RWPE1 (cell line): ENCODE results near the gene KRT4.

Experiments used
- CTCF ChIA-PET: fragments of 350-600 bp; sonication (Branson Sonifier 250); formaldehyde crosslinking; extraction: SDS; loops from one replicate; lab custom pipeline; 2021; lab: Yijun Ruan, JAX
- POLR2A ChIA-PET: fragments of 400-600 bp; formaldehyde crosslinking; extraction: SDS; loops from one replicate; lab custom pipeline; 2020; ENCODE audit warnings: antibody characterized with exemption; ENCODE audit not compliant: low non-redundant PET; lab: Yijun Ruan, JAX
- DNase-seq: peaks from one replicate; pipeline ENCODE4 v3.0.0; 2012; ENCODE audit warnings: low spot score
- H3K27ac ChIP-seq: fragments of 450-650 bp; 2 replicates; pipeline ENCODE4 v1.5.1; 2017
- TF ChIP-seq, protein P1 (sequence below): fragments of 450-650 bp; conservative IDR thresholded peaks from 2 replicates; pipeline ENCODE4 v1.5.1; 2017; ENCODE audit warnings: low read depth, mild to moderate bottlenecking

The KRT4 gene

DNA sequence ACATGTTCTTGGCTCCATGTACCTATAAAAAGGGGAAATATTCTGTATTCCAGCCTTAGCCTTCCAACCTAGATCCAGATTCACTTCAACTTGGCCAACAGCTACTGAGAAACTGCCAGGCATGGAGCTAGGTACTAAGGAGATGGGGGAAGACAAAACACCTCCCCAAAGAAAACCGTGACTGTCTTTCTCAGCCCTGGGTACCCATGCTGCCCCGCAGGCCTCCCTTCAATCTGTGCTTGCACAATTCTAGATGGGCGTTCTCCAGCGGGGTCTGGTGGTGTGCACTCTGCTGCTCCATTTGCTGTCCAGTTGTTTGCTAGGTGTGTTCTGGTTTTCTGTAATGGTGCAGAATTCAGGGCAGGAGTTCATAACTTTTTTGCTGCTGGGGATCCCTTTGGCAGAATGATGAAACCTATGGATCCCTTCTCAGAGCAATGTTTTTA is 817 bp upstream of the KRT4 start:
- DNase-seq = no peak
- H3K27ac ChIP-seq = no peak overlapping the region
- TF ChIP-seq, protein P1, sequence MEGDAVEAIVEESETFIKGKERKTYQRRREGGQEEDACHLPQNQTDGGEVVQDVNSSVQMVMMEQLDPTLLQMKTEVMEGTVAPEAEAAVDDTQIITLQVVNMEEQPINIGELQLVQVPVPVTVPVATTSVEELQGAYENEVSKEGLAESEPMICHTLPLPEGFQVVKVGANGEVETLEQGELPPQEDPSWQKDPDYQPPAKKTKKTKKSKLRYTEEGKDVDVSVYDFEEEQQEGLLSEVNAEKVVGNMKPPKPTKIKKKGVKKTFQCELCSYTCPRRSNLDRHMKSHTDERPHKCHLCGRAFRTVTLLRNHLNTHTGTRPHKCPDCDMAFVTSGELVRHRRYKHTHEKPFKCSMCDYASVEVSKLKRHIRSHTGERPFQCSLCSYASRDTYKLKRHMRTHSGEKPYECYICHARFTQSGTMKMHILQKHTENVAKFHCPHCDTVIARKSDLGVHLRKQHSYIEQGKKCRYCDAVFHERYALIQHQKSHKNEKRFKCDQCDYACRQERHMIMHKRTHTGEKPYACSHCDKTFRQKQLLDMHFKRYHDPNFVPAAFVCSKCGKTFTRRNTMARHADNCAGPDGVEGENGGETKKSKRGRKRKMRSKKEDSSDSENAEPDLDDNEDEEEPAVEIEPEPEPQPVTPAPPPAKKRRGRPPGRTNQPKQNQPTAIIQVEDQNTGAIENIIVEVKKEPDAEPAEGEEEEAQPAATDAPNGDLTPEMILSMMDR = no peak
- CTCF ChIA-PET = no interaction called here
- POLR2A ChIA-PET = no interaction called here

DNA sequence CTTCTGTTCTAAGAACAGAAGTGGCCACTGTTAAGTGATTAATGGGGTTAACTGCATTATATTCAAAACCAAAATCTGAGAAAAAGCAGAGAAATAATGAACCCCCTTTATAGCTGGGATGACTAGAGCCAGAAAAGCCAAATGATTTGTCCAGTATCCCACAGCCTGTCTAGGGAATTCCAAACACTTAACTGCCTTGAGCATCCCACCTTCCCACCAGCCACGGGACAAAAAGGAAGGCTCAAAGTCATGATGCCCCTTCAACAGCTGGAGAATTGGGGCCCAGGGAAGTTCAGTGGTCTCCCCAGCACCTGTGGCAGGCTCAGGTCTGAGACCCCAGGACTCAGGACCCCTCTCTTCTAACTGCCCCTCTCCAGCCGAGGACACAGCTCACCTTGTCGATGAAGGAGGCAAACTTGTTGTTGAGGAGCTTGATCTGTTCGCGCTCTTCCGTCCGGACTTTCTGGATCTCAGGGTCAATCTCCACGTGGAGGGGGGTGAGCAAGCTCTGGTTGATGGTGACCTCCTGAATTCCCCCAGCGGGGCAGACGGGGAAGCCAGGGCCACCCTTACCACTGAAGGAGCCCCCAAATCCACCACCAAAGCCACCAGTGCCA is 605 bp downstream of the KRT4 start:
- no peak for DNase-seq
- CTCF ChIA-PET = interaction anchor here (0.6 kb wide), 1 partner anchor 17 kb away, joined by 3 read pairs; the partner anchor contains the start of gene KRT3
- H3K27ac ChIP-seq = no peak overlapping the region
- POLR2A ChIA-PET = no interaction called here
- TF ChIP-seq, protein P1 = no peak

DNA sequence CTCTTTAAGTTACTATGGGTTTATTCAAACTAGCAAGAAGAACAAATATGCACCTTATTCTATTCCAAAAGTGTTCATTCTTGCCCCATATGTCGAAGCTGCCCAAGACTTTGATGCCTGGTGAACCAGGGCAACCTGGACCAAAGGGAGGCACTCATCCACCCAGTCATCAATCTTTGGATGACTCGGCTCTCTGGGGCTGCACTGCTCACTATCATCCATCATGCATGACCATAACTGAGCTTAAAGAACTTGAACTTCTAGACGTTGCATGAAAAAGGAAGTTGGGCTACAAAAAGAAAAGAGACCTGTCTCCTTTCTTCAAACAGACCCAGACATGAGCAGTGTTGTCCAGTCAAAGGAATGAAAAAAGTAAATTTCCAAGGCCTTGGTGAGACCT is 1.2 kb downstream of the KRT4 start:
- CTCF ChIA-PET = no interaction called here
- no peak overlapping the region for H3K27ac ChIP-seq
- TF ChIP-seq, protein P1 = no peak
- no peak for DNase-seq
- POLR2A ChIA-PET = no interaction called here

DNA sequence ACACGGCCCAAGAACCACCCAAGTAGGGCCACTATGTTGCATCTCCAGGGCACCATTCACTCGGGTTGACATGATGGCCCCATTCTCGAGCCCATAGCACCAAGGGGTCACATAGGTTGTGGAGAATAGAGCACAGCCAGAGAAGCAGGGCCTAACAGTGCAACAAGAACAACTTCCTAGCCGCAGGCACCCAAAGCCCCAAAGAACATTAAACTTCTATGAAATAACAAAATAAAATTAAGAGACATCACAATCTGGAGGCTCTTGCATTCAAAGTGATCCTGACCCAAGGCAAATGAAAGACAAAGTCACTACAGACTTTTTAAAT is 1.9 kb downstream of the KRT4 start:
- CTCF ChIA-PET = no interaction called here
- no peak overlapping the region for H3K27ac ChIP-seq
- TF ChIP-seq, protein P1 = no peak
- POLR2A ChIA-PET = no interaction called here
- DNase-seq = no peak

DNA sequence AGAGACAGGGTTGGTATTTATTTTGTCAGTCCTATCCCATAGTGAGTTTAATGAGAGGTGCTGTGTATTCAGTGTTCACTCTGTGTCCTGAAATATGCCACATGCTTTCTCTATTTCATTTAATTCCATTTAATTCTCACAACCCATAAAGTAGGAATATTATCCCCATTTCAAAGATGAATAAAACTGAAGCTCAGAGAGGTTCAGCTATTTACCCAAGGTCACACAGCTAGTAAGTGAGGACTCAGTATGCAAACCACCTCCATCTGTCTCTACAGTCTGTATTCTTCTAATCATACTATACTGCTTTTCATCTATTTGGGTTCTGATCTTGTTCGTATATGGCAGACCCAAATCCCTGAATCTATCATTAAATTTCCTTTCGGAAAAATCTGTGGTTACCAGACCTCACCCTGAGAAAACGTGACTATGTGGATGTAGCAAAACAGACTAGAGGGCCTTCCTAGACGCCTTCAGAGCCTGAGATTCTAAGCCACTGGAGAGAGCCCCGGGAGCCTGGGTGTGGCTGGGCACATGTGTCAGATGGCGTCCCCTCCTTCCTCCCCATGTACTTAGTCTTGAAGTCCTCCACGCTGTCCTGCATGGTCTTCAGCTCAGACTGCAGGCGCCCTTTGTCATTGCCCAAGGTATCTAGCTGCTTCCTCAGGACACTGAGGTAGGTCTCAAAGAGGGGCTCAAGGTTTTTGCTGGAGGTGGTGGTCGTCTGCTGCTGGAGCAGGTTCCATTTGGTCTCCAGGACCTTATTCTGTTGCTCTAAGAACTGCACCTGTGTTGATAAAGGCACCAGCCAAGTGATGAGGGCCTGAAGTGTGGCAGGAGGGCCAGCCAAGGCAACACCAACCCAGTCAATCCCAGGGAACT is 2.5 kb downstream of the KRT4 start:
- ChIA-PET CTCF (no interaction called here), POLR2A (no interaction called here)
- H3K27ac ChIP-seq = no peak overlapping the region
- TF ChIP-seq, protein P1 = no peak
- DNase-seq = no peak

DNA sequence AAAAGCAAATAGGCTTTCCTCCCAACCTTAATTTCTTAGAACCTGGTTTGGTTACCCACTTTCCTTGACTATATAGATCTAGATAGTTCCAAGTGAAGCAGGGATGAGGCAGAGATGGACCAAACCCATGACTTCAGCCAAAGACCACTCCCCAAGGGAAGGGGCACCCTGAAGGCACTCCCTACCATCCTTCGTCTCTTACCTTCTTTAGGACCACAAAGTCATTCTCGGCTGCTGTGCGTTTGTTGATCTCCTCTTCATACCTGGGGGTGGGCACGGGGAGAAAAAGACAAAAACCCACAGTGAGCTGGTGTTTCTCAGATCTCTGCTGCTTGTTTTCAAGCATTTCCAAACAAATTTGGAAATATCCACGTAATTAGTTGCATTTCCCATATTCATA is 3.4 kb downstream of the KRT4 start:
- no peak overlapping the region for H3K27ac ChIP-seq
- ChIA-PET POLR2A (no interaction called here), CTCF (no interaction called here)
- DNase-seq = no peak
- TF ChIP-seq, protein P1 = no peak
